HEK293T (cell line): ENCODE data around the gene HEMK1.

Experiments
- CTCF ChIA-PET: fragments of 350-600 bp; formaldehyde crosslinking; extraction: SDS; loops from one replicate; lab custom pipeline; 2021; ENCODE audit warnings: antibody characterized with exemption, inconsistent platforms; lab: Yijun Ruan, JAX
- POLR2A ChIA-PET: fragments of 350-600 bp; formaldehyde crosslinking; extraction: SDS; loops from one replicate; lab custom pipeline; 2020; ENCODE audit warnings: antibody characterized with exemption, inconsistent platforms; lab: Yijun Ruan, JAX
- DNase-seq: peaks from one replicate; pipeline ENCODE4 v3.0.0; 2012; ENCODE audit warnings: mixed read lengths; ENCODE audit errors: extremely low spot score
- ARNT ChIP-seq: fragments of 450-650 bp; IDR thresholded peaks from 2 replicates; pipeline ENCODE4 v1.6.1; 2017; ENCODE audit warnings: mild to moderate bottlenecking
- BHLHE40 ChIP-seq: fragments of 450-650 bp; IDR thresholded peaks from 2 replicates; pipeline ENCODE4 v1.6.1; 2016; ENCODE audit warnings: mild to moderate bottlenecking, moderate library complexity, borderline replicate concordance
- ELF4 ChIP-seq: fragments of 450-650 bp; IDR thresholded peaks from 2 replicates; pipeline ENCODE4 v1.6.1; 2017; ENCODE audit warnings: antibody characterized with exemption
- FOXA1 ChIP-seq: fragments of 450-650 bp; IDR thresholded peaks from 2 replicates; pipeline ENCODE4 v1.6.1; 2016; ENCODE audit warnings: mild to moderate bottlenecking
- FOXK2 ChIP-seq: fragments of 450-650 bp; IDR thresholded peaks from 2 replicates; pipeline ENCODE4 v1.6.1; 2016; ENCODE audit warnings: mild to moderate bottlenecking
- FOXM1 ChIP-seq: fragments of 450-650 bp; IDR thresholded peaks from 2 replicates; pipeline ENCODE4 v1.6.1; 2017; ENCODE audit warnings: mild to moderate bottlenecking, borderline replicate concordance
- HDGF ChIP-seq: fragments of 450-650 bp; IDR thresholded peaks from 2 replicates; pipeline ENCODE4 v1.6.1; 2017; ENCODE audit warnings: antibody characterized with exemption, borderline replicate concordance
- L3MBTL2 ChIP-seq: fragments of 450-650 bp; conservative IDR thresholded peaks from 2 replicates; pipeline ENCODE4 v1.6.1; 2016; ENCODE audit warnings: mild to moderate bottlenecking
- LEF1 ChIP-seq: fragments of 450-650 bp; IDR thresholded peaks from 2 replicates; pipeline ENCODE4 v1.6.1; 2017; ENCODE audit warnings: mild to moderate bottlenecking, borderline replicate concordance
- NFRKB ChIP-seq: fragments of 450-650 bp; IDR thresholded peaks from 2 replicates; pipeline ENCODE4 v1.6.1; 2016; ENCODE audit warnings: mild to moderate bottlenecking, moderate library complexity
- PKNOX1 ChIP-seq: fragments of 450-650 bp; IDR thresholded peaks from 2 replicates; pipeline ENCODE4 v1.6.1; 2016
- SUZ12 ChIP-seq: fragments of 450-650 bp; IDR thresholded peaks from 2 replicates; pipeline ENCODE4 v1.6.1; 2016; ENCODE audit warnings: mild to moderate bottlenecking
- TARDBP ChIP-seq: fragments of 450-650 bp; IDR thresholded peaks from 2 replicates; pipeline ENCODE4 v1.6.1; 2016
- ZNF384 ChIP-seq: fragments of 450-650 bp; IDR thresholded peaks from 2 replicates; pipeline ENCODE4 v1.6.1; 2016

HEMK1 gene

GRCh38 chr3:50642382-50642781 is 73.1 kb downstream of the HEMK1 start:
- ChIA-PET CTCF (no interaction called here), POLR2A (no interaction called here)
- DNase-seq: no peak
- no peak for TF ChIP-seq BHLHE40

DNA sequence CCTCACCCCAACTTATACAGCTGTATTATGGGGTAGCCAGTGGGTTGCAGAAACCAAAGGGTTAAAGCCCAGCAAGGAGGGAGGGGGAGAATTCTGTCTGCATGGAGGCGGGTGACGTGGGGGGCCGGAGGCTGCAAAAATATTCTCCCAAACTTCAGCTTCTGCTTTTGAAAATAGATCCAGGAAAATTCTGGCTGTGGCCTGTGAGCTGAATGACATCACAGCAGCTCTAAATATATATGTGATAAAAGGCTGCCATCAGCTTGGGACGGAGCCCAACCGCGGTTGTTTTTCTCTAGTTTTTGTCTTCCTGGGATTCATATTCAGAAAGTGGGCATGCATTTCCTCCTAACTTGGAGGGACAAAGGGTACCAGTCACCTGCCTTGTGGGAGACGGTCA is 75.2 kb downstream of the HEMK1 start:
- TF ChIP-seq ARNT: no peak
- TF ChIP-seq PKNOX1: no peak
- TF ChIP-seq LEF1: no peak
- no peak for TF ChIP-seq HDGF
- TF ChIP-seq FOXM1: no peak
- no peak for TF ChIP-seq BHLHE40
- no peak for TF ChIP-seq FOXK2
- TF ChIP-seq NFRKB: no peak
- TF ChIP-seq L3MBTL2: no peak
- TF ChIP-seq FOXA1: no peak
- TF ChIP-seq ZNF384: no peak
- TF ChIP-seq TARDBP: no peak
- no peak for TF ChIP-seq ELF4
- no peak for DNase-seq
- CTCF ChIA-PET: no interaction called here
- POLR2A ChIA-PET: no interaction called here

GRCh38 chr3:50645378-50645777 is 76.1 kb downstream of the HEMK1 start:
- ChIA-PET CTCF (no interaction called here), POLR2A (no interaction called here)
- TF ChIP-seq ELF4: no peak
- TF ChIP-seq BHLHE40: no peak
- TF ChIP-seq ARNT: no peak
- TF ChIP-seq HDGF: no peak
- no peak for TF ChIP-seq TARDBP
- TF ChIP-seq SUZ12: no peak
- no peak for TF ChIP-seq FOXK2
- no peak for DNase-seq
